Measurements from ENCODE around the gene RFNG. TPM values are rescaled to one million over a fixed set of nuclear protein-coding genes. Genes with fewer than 3 reads are reported as not detected.

The RFNG gene
- total RNA-seq, 4 donors from 2014 or later: 36.0 to 49.0 (median 38.3) TPM

- TF ChIP-seq POLR2A (IDR thresholded peaks at IDR 0.05): no peak
- no peak for TF ChIP-seq CTCF (IDR thresholded peaks at IDR 0.05)
- Histone ChIP-seq H3K27me3 (no peaks in the 10 kb centered on the region), H3K4me3 (replicated peaks in 1 of 3) (no peak overlapping the region), H3K4me1 (peaks cover 0 to 13% of the 10 kb centered on the region in 2 donors), H3K27ac (no peak overlapping the region), H3K36me3 (no peaks in the 10 kb centered on the region), H3K9me3 (no peaks in the 10 kb centered on the region)
- no peak for DNase-seq
- intact Hi-C loops (cut with DNase I): no loop called here
- 91 to 92% methylated on average over 29 to 30 of the region's 30 CpGs for WGBS, 2 donors
Observed at GRCh38 chr17:82005701-82006348, 45.8 kb downstream of the RFNG start.

GRCh38 chr17:82004517-82005455 is 46.8 kb downstream of the RFNG start:
- Histone ChIP-seq H3K4me3 (replicated peaks in 1 of 3) (no peak overlapping the region), H3K27me3 (no peaks in the 10 kb centered on the region), H3K36me3 (no peaks in the 10 kb centered on the region), H3K9me3 (no peaks in the 10 kb centered on the region), H3K27ac (no peak overlapping the region), H3K4me1 (peaks cover under 1 to 15% of the 10 kb centered on the region in 2 donors)
- WGBS, 2 donors: 87 to 95% methylated on average over 14 to 32 of the region's 41 CpGs
- DNase-seq: no peak
- no peak for TF ChIP-seq POLR2A (IDR thresholded peaks at IDR 0.05)
- no peak for TF ChIP-seq CTCF (IDR thresholded peaks at IDR 0.05)
- intact Hi-C loops (cut with DNase I): no loop called here

GRCh38 chr17:82003411-82004381 is 47.9 kb downstream of the RFNG start:
- H3K4me3 ChIP-seq (replicated peaks in 1 of 3): no peak overlapping the region
- H3K36me3 ChIP-seq: no peaks in the 10 kb centered on the region
- TF ChIP-seq CTCF (IDR thresholded peaks at IDR 0.05): no peak
- TF ChIP-seq POLR2A (IDR thresholded peaks at IDR 0.05): no peak
- 73 to 81% methylated on average over 40 to 49 of the region's 53 CpGs for WGBS, 2 donors
- intact Hi-C loops (cut with DNase I): no loop called here
- no peaks in the 10 kb centered on the region for H3K9me3 ChIP-seq
- H3K27me3 ChIP-seq: no peaks in the 10 kb centered on the region
- H3K27ac ChIP-seq: no peak overlapping the region
- no peak for DNase-seq
- peaks cover 10 to 25% of the 10 kb centered on the region in 2 donors for H3K4me1 ChIP-seq

- intact Hi-C loops (cut with DNase I): no loop called here
- WGBS, 2 donors: 81 to 86% methylated on average over 14 of the region's 17 CpGs
- DNase-seq: no peak
- no peaks in the 10 kb centered on the region for H3K27me3 ChIP-seq
- no peak for TF ChIP-seq POLR2A (IDR thresholded peaks at IDR 0.05)
- TF ChIP-seq CTCF (IDR thresholded peaks at IDR 0.05): no peak
- H3K36me3 ChIP-seq: no peaks in the 10 kb centered on the region
- no peaks in the 10 kb centered on the region for H3K9me3 ChIP-seq
- no peak overlapping the region for H3K27ac ChIP-seq
- peaks cover 10 to 37% of the 10 kb centered on the region in 2 donors for H3K4me1 ChIP-seq
- H3K4me3 ChIP-seq (replicated peaks in 1 of 3): no peak overlapping the region
Observed at GRCh38 chr17:82001571-82002056, 50.0 kb downstream of the RFNG start.

All from thyroid gland (tissue), 4 donors.